GM21529 (cell line): ENCODE data around the gene CRB1.

Source experiments
- ATAC-seq: cut with Tn5 transposase; IDR thresholded peaks from one replicate; pipeline ENCODE4 v1.9.1; 2021; ENCODE audit not compliant: unreplicated experiment

CRB1 gene

DNA sequence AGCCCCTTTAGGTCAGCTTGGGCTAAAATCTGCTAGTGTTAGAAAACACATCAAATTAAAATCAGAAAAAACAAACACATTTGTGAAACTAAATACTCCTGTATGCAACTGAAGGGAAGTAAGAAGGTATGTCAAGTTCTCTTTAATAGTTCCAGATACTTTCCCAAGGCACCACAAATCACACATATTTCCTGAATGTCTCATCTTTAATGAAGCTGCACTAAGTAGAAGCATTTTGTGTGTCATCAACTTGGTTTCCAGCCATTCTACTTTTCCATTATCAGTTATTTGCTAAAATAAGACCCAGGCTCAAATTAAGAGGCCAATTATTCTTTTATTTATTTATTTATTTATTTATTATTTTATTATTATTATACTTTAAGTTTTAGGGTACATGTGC, 34.7 kb downstream of the CRB1 start:
- no peak for ATAC-seq

DNA sequence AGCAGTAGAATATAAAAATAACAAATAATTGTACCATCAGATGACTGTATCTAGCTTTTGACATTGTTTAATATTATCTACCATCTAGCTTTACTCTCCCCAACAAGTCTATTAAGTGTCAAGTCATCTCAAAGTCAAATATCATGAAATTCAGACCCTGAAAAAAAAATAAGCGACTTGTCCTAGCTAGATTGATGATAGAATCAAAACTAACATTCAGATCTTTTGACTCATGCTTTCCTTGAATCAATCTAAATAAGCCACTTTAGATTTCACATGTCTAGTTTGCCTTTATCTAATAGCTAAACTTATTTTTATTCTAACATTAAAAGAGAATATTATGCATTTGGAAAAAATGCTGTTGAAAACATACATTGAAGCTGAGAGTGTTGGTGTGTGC, 35.4 kb downstream of the CRB1 start:
- ATAC-seq = no peak

GRCh38 chr1:197304638-197305200, 36.7 kb downstream of the CRB1 start:
- no peak for ATAC-seq

GRCh38 chr1:197305925-197306324, 37.9 kb downstream of the CRB1 start:
- ATAC-seq = no peak

GRCh38 chr1:197306381-197307062, 38.5 kb downstream of the CRB1 start:
- ATAC-seq = no peak

DNA sequence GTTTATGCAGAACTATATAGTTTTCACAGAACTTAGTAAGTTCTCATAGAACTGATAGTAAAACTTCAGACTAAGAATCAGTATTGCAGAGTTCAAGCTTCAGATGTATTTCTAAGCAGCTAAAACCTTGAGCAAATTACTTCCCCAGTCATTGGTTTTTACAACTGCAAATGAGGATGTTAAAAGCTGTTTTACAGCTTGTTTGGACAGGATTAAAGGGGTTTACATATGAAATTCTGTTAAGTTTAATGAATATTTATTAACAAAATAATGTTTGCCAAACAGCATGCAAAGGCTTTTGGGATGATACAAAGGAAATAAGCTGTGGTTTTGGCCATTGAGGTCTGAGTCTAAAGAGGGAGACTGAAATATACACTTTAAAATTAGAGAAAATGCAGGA, 39.1 kb downstream of the CRB1 start:
- no peak for ATAC-seq

DNA sequence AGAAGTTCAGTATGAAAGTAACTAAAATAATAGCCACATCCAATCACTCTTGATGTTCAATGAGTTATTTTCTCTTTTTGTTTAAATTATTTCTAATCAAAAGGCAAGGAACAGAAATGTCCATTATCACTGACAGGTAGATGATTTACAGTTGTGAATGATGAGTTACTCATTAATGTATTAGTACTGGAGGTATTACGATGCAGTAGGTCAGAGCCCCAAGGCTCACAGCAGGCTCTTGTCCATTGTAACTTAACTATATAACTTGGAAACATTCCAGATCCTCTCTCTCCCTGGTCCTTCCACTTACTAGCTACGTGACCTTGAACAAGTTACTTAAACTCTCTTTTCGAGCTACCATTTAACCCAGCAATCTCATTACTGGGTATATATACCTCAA, 39.5 kb downstream of the CRB1 start:
- no peak for ATAC-seq

DNA sequence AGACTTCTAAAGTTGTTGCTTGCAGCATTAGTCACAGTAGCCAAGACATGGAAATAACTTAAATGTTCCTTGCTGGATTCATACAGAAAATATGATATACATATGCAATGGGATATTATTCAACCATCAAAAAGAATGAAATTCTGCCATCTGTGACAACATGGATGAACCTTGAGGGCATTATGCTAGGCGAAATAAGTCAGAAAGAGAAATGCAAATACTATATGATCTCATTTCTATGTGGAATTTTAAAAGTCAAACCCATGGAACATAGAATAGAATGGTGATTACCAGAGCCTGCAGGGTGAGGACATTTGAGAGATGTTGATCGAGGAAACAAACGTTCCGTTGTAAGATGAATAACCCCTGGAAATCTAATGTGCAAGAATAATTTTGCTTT, 43.0 kb downstream of the CRB1 start:
- ATAC-seq = no peak

GRCh38 chr1:197312163-197312562, 44.1 kb downstream of the CRB1 start:
- no peak for ATAC-seq

- ATAC-seq = no peak
Observed at GRCh38 chr1:197313713-197314112, 45.7 kb downstream of the CRB1 start.

DNA sequence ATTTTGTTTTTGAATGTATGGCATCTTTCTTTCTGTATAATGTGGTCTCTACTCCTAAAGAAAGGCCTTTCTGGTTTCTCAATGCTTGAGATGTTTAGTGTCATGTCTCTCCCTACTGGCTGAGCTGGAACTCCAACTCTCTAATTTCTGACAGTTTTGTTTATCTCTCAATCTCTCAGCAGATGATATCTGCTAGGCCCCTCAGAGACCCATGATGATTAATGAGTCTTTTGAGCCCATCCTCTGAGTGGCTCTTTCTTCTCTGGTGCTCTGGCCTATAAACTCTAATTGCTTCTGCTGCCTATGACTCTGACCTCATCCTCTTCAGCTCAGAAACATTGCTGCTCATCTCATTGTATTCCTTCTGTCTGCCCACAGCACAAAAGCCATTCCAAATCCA, 46.6 kb downstream of the CRB1 start:
- ATAC-seq = no peak

GRCh38 chr1:197319631-197320030, 51.6 kb downstream of the CRB1 start:
- no peak for ATAC-seq

DNA sequence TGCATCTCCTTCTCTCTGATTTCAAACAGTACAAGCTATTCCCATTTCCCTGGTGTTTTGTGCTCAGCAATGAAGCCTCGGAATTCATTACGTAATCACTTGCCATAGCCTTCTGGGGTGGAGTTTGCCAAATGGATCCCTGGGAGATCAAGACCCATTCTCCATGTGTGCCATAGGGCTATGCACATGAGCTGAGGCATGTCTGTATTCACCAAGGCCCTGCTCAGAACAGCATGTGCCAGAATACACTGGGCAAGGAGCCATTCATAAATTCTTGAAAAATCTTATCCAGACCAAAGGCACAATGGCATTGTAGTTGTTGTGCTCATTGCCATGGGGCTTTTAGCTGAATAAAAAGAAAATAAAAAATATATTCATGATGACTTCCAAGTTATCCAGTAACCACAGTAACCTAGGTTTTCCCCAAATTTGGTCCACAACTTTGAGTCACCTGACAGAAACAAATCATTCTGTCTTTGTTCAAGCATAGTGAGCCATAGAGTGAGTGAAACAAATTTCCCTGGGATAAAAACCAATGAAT, 53.0 kb downstream of the CRB1 start:
- no peak for ATAC-seq

DNA sequence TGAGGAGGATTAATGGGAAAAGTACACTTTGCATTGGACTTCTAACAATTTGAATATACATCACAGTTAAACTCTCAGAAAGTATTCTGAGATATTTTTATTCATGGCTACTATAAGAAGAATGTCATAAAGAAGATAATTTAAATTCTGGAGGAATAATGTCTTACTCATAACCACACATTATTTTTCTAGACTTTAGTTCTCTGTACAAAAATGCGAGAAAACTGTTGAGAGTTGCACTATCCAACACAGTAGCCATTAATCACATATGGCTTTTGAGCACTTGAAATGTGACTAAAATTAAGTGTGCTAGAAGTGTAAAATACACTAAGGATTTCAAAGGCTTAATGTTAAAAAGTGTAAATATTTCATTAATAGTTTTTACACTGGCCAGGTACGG, 53.8 kb downstream of the CRB1 start:
- ATAC-seq = no peak

- no peak for ATAC-seq
Observed at GRCh38 chr1:197327776-197328364, 59.8 kb downstream of the CRB1 start.

- ATAC-seq = no peak
Observed at GRCh38 chr1:197330213-197330612, 62.2 kb downstream of the CRB1 start.

- no peak for ATAC-seq
Observed at GRCh38 chr1:197331565-197331964, 63.5 kb downstream of the CRB1 start.

- no peak for ATAC-seq
Observed at GRCh38 chr1:197333041-197333440, 65.0 kb downstream of the CRB1 start.

GRCh38 chr1:197336571-197336970, 68.5 kb downstream of the CRB1 start:
- no peak for ATAC-seq

GRCh38 chr1:197339106-197340060, 71.3 kb downstream of the CRB1 start:
- ATAC-seq = no peak

DNA sequence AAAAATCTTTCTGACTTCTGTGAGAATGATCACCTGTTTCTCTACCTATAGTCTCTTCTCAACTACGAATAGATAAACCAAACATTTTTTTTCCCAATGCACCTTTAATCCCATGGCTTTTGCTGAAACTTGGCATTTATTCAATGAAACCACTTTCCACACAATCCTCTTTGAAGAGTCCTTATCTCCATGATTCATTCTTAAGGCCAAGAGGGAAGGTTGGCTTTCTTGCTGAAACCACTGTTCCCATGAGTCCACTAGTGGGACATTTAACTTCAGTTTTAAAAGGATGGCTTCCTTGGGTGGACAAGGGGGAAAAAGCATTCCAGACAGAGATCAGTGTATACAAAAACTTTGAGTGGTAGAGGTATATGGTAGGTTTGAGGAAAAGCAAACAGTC, 73.6 kb downstream of the CRB1 start:
- no peak for ATAC-seq
